Mesenteric fat pad (tissue), 1 donor: Measurements from ENCODE around the gene MRPL19. TPM values are rescaled to one million over a fixed set of nuclear protein-coding genes. Genes with fewer than 3 reads are reported as not detected.
A peak's percentile ranks its signal among the peaks of the same experiment; 100 is the strongest.
"Not testable (repeated sequence)": the region's sequence is repeated elsewhere in the genome, so short reads cannot be mapped to it uniquely, and the experiment has no call there.

ENCODE experiments used
- DNase-seq: peaks from one replicate; pipeline ENCODE4 v3.0.0-alpha.2; 2020; ENCODE audit warnings: low spot score
- total RNA-seq: library from RNA; stranded (reverse); fragmentation: NEBNext Ultra II Directional; extraction: Animal tissue kit (Norgen Biotek cat#: 25700); gene quantifications from one replicate; pipeline ENCODE4 v1.2.1, GENCODE V29; 2021
- donor health status: DM: yes; HTN: yes; CAD: no.

MRPL19 gene
- total RNA-seq, 1 donor from 2014 or later, result 53.1 TPM

- DNase-seq, result no peak
Measured at GRCh38 chr2:75657798-75658197, 11.2 kb downstream of the MRPL19 start.

- no peak for DNase-seq
Measured at GRCh38 chr2:75666911-75667310, 20.3 kb downstream of the MRPL19 start.

- no peak for DNase-seq
Measured at GRCh38 chr2:75667884-75668283, 21.3 kb downstream of the MRPL19 start.

GRCh38 chr2:75675423-75675822, 28.8 kb downstream of the MRPL19 start:
- DNase-seq, result not testable (repeated sequence)

- DNase-seq, result no peak
Measured at GRCh38 chr2:75675908-75676307, 29.3 kb downstream of the MRPL19 start.

- no peak for DNase-seq
Measured at GRCh38 chr2:75676464-75676863, 29.9 kb downstream of the MRPL19 start.

- DNase-seq, result no peak
Measured at GRCh38 chr2:75679556-75679955, 33.0 kb downstream of the MRPL19 start.

GRCh38 chr2:75680402-75680801, 33.8 kb downstream of the MRPL19 start:
- no peak for DNase-seq

GRCh38 chr2:75683430-75683829, 36.8 kb downstream of the MRPL19 start:
- DNase-seq, result not testable (repeated sequence)

- DNase-seq, result no peak
Measured at GRCh38 chr2:75688196-75688595, 41.6 kb downstream of the MRPL19 start.

GRCh38 chr2:75698918-75699317, 52.3 kb downstream of the MRPL19 start:
- DNase-seq, result no peak

- no peak for DNase-seq
Measured at GRCh38 chr2:75702593-75702992, 56.0 kb downstream of the MRPL19 start.

GRCh38 chr2:75703589-75704287, 57.2 kb downstream of the MRPL19 start:
- DNase-seq, result no peak

GRCh38 chr2:75705921-75706320, 59.3 kb downstream of the MRPL19 start:
- DNase-seq, result no peak

- DNase-seq, result no peak
Measured at GRCh38 chr2:75707901-75708300, 61.3 kb downstream of the MRPL19 start.

- no peak for DNase-seq
Measured at GRCh38 chr2:75709297-75709696, 62.7 kb downstream of the MRPL19 start.

GRCh38 chr2:75710220-75710576, 63.6 kb downstream of the MRPL19 start:
- DNase-seq, result no peak

- peak; percentile 92 for DNase-seq
Measured at GRCh38 chr2:75710577-75711253, 64.1 kb downstream of the MRPL19 start, which contains the start of gene GCFC2. TSS of gene GCFC2 (minus strand) at chr2:75710915. CDS start at chr2:75710855, 60 bp downstream.

GRCh38 chr2:75711590-75711989, 65.0 kb downstream of the MRPL19 start:
- DNase-seq, result not testable (repeated sequence)

- no peak for DNase-seq
Measured at GRCh38 chr2:75716406-75716805, 69.8 kb downstream of the MRPL19 start.

GRCh38 chr2:75719616-75720015, 73.0 kb downstream of the MRPL19 start:
- no peak for DNase-seq

GRCh38 chr2:75720525-75720924, 73.9 kb downstream of the MRPL19 start:
- DNase-seq, result no peak

GRCh38 chr2:75722687-75723086, 76.1 kb downstream of the MRPL19 start:
- no peak for DNase-seq
